AML-193 (cell line): ENCODE data around the gene SERHL2.
A peak's percentile ranks its signal among the peaks of the same experiment; 100 is the strongest.
"Not testable (repeated sequence)": the region's sequence is repeated elsewhere in the genome, so short reads cannot be mapped to it uniquely, and the experiment has no call there.

Source experiments
- DNase-seq, 2 experiments: peaks; one replicate each; lab custom pipeline; 2025; lab: John Stamatoyannopoulos, UW

The SERHL2 gene

DNA sequence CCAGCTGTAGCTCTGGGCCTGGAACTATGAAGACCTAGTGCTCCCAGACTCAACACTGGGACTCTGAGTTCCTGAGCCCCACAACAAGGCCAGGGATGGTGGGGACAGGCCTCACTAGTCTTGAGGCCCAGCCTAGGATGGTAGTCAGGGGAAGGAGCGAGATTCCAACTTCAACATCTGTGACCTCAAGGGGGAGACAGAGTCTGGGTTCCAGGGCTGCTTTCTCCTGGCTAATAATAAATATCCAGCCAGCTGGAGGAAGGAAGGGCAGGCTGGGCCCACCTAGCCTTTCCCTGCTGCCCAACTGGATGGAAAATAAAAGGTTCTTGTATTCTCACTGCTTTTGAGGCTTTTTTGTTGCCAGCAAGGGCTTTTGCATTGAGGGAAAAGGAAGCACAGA is 20.3 kb downstream of the SERHL2 start:
- not testable (repeated sequence) for DNase-seq

DNA sequence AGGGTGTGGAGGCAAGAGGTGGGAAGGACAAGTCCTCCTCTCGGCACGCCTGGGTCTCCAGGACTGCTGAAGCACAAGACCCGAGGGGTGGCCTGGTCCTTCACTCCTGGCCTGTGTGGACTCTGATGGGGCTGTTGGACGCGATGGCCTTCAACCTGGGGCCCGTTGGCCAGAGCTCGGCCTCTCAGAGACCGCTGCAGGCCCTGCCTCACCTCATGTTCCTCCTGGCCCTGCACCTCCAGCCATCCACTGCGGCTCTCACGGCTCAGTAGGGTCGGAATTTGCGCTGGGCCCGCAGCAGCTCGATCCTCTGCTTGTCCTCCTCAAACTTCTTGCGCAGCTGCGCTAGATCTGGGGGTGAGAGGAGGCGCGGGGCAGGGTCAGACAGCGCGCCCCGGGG is 20.7 kb downstream of the SERHL2 start:
- DNase-seq: not testable (repeated sequence)

GRCh38 chr22:42575996-42576574 is 22.3 kb downstream of the SERHL2 start:
- DNase-seq: not testable (repeated sequence)

- not testable (repeated sequence) for DNase-seq
Observed at GRCh38 chr22:42577141-42577540, 23.4 kb downstream of the SERHL2 start.

GRCh38 chr22:42577623-42578240 is 24.0 kb downstream of the SERHL2 start:
- no peak for DNase-seq

- not testable (repeated sequence) for DNase-seq
Observed at GRCh38 chr22:42580040-42580439, 26.3 kb downstream of the SERHL2 start.

GRCh38 chr22:42581194-42581761 is 27.5 kb downstream of the SERHL2 start:
- not testable (repeated sequence) for DNase-seq

DNA sequence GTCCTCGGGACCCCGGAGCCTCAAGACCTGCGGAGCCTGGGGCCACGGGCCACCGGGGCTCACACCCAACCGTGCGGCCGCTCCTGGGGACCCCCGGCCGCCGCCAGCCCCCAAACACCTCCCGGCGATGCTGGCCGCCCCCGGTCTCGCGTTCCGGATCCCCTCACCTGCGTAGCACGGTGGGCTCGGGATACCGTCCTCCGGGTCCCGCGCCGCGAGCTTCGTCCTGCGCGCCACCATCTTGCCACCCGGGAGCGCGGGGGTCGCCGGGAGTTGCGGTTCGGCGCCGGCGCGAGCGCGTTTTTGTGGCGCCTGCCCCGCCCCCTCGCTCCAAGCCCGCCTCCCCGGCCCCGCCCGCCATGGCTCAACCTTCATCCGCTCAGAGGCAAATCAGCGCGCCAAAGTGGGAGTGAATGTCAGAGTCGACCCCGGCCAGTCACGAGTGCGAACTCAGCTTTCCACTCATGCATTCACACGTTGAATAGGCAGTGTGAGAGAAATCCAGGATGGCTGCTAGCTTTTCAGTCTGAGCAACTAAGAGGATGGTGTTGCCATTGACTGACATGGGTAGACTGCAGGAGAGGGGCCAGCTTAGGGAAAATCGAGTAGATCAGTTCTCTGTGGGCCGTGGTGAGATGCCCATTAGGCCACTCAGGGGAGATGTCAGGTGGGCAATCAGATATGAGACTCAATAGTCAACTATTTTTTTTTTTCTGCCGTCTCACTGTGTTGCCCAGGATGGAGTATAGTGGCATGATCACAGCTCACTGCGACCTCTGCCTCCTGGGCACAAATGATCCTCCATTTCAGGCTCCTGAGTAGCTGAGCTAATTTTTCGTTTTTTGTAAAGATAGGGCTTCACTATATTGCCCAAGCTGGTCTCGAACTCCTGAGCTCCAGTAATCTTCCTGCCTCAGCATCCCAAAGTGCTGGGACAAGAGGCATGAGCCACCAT is 28.3 kb downstream of the SERHL2 start:
- peak; percentile 50 to 56 for DNase-seq

DNA sequence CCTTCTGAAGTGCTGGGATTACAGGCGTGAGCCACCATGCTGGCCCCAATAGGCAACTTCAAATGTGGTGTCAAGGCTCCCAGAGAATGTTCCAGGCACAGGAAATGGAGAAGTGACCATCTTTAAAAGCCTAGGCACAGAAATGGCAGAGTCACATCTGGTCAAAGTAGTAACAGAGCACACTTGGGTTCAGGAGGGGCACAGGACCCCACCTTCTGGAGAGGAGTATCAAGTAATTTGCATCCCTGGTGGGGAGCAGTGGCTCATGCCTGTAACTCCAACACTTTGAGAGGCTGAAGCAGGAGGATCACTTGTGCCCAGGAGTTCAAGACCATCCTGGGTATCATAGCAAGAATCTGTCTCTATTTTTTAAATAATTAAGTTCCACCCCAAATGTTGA is 29.2 kb downstream of the SERHL2 start:
- no peak for DNase-seq

DNA sequence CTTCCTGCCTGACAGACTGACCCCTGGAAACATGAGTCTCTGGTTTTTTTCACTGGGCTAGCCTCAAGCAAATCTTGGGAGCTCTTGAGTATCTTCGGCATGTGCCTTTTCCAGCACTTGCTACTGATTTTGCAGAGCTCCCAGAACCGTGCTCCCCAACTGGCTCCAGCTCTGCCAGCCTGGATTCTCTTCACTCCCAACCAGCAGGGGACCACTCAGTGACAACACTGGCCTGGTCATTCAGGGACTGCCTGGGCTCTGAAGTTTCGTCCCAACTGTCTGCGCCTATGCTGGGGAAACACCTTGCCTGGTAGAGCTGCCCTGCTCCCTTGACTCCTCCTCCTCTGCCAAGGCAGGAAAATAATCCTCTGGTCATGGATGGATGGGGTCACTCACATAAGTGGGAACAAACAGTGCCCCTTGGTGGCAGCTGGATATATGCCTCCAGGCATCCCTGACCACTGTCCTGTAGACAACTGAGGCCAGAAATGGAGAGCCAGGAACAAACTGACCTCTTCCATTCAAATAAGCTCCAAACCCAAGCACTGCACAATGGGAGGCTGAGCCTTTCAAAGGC is 30.7 kb downstream of the SERHL2 start:
- DNase-seq: no peak

GRCh38 chr22:42585096-42585495 is 31.3 kb downstream of the SERHL2 start:
- DNase-seq: no peak

GRCh38 chr22:42586381-42586780 is 32.6 kb downstream of the SERHL2 start:
- no peak for DNase-seq

- DNase-seq: peak; percentile 54 to 61
Observed at GRCh38 chr22:42587588-42588175, 33.9 kb downstream of the SERHL2 start.

DNA sequence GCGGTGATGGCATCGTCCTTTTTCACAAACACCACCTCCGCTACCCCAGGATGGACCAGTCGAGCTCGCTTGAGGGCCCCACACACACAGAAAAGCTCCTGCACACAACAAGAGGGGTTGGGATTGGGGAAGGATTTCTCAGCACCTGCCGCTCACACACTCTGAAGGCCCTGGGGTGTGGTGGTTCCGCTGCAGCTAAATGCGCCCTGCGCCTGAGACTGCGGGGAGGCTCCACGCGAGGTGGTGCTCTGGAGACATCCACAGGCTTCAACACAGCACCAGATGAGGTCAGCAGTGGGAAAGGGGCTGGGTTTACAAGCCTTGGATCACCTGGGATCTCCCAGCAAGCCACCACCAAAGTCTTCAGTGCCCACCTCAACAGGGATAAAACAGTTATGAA is 38.2 kb downstream of the SERHL2 start:
- no peak for DNase-seq

DNA sequence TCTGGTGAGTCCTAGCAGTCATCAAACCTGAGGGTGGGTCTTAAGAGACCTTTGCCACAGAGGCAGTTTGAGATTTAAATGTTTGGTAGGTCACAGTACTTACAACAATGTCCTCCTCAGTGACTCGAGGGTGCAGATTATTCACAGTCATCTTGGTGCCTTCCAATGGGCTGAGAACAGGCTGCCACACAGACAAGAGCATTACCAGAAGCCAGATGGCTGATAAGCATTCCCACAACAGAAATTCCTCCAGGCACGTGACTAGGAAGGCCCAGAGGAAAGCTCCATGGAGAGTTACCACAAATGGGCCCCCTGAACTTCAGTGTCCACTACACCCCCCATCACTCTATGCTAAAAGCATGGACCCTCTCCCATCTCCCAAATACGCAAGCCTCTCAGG is 41.7 kb downstream of the SERHL2 start:
- DNase-seq: no peak

DNA sequence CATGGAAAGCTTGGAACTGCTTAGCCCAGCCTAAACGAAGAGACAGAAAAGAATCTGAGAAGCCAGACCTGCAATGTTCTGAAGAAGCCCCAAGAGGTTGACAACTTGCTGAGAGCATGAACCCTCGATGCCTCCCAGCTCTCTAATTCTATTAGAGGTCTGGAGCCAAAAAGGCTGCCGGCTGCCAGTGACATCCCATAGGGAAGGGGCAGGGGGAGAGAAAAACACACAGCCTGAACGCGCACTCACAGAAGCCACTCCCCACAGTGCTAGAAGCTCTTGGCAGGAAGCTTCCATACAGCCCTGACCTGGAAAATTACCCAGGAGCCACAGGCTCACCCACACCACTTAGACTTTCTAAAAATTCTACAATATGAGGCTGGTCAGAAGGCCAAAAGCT is 42.6 kb downstream of the SERHL2 start:
- DNase-seq: no peak

GRCh38 chr22:42596863-42597530 is 43.2 kb downstream of the SERHL2 start:
- no peak for DNase-seq

DNA sequence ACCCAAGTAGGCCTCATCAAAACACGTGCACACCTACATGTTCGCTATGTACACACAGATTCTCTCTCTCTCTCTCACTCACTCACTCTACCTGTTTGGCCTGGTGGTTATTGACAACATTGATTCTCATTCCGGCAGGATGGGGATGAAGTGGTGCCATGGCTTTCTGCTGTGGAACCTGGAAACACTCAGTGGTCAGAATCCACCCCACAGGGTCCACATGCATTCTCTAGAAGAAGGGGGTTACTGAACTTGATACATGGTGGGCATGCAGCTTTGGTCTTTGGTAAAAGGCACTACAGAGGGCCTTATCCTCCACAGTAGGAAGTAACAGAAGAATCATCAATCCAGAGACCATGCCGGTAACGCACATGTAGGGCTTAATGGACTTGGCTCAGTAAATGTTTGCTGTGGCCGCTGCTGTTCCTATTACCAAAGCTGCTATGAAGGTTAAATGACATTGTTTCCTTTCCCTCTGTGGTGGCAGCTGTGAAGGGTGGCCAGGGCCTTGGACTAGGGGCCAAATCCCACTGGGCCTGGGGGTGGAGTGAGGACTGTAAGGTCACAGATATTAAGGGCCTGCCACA is 48.2 kb downstream of the SERHL2 start:
- no peak for DNase-seq

DNA sequence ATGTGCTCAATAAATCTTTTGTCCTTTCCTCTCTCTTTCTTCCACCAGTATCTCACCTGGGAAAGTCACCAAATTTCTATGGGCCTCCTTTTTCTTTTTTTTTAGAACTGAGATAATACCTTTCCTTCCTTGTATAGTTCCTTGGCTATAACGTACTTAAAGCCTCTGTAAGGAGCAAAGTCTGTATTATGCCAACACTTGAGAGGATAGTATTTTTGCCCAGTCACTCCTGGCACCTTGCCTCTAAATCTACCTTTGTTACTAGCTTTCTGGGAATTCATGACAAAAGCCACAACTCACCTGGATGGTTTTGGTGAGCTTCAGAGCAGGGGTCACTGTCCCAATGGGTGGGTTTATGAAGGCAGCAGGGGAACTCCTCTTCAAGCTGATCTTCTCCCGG is 48.7 kb downstream of the SERHL2 start:
- no peak for DNase-seq

DNA sequence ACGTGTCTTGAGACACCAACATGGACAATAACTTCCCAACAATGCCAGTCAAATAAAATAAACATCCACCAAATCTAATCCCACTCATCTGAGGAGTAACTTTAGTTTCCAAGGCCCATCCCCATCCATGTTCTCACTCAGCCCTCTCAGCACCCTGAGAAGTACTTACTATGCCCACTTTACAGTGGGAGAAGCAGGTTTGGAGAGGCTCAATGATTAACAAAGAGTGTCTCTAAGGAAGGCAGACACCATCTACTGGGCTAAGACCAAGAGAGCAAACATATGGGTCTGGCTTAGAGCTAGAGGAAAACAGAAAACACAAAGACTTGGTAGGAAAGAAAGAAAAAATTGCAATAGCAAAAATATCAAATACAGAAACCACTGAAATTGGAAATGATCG is 49.7 kb downstream of the SERHL2 start:
- DNase-seq: no peak

DNA sequence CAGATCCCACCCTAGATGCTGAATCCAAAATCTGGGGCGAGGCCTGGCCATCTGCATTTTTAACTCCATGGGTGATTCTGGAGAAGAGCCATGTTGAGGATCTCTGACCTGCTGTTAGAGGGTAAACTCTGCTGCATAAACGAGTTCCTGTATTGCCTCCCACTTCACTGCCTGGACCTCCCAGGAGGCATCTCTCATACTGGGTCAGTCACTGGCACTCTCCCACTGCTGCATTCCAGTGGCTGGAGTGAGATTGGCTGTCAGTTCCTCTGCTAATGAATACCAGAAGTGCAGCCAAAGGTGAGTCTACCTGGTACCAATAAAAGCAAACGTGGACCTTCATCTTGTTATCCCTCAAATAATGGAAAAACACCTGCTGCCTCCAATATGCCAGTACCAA is 50.6 kb downstream of the SERHL2 start:
- DNase-seq: no peak
